K562 (cell line): ENCODE results near the gene HDLBP. TPM values are rescaled to one million over a fixed set of nuclear protein-coding genes. Genes with fewer than 3 reads are reported as not detected.

Experiments
- CBFA2T2 ChIP-seq: fragments of 450-650 bp; conservative IDR thresholded peaks from 2 replicates; pipeline ENCODE4 v1.6.1; 2017; ENCODE audit warnings: mild to moderate bottlenecking
- CCNT2 ChIP-seq: IDR thresholded peaks from 2 replicates; pipeline ENCODE4 v1.6.1; 2011; ENCODE audit warnings: borderline replicate concordance, low read depth, mild to moderate bottlenecking, moderate library complexity, mixed read lengths, low read length; ENCODE audit not compliant: insufficient read length; ENCODE audit errors: extremely low read depth
- ELF4 ChIP-seq: fragments of 450-650 bp; formaldehyde crosslinking; IDR thresholded peaks from 2 replicates; pipeline ENCODE4 v1.4.0; 2022; ENCODE audit warnings: missing genetic modification characterization
- KAT8 ChIP-seq: fragments of 450-650 bp; IDR thresholded peaks from 2 replicates; pipeline ENCODE4 v1.6.1; 2016; ENCODE audit warnings: low read depth, mild to moderate bottlenecking
- MCM2 ChIP-seq: fragments of 450-650 bp; IDR thresholded peaks from 2 replicates; pipeline ENCODE4 v1.6.1; 2017; ENCODE audit warnings: low read depth, mild to moderate bottlenecking
- NCOR1 ChIP-seq: fragments of 450-650 bp; IDR thresholded peaks from 2 replicates; pipeline ENCODE4 v1.6.1; 2016; ENCODE audit warnings: mild to moderate bottlenecking, moderate library complexity
- NFRKB ChIP-seq: fragments of 450-650 bp; IDR thresholded peaks from 2 replicates; pipeline ENCODE4 v1.6.1; 2016; ENCODE audit warnings: low read depth
- NONO ChIP-seq, 2 experiments: fragments of 200-400 bp in 1 of 2; fragments of 450-650 bp in 1 of 2; formaldehyde crosslinking in 1 of 2; IDR thresholded peaks; 2 replicates each; pipeline ENCODE4 v1.6.1; 2017; ENCODE audit warnings: low read depth in 2 of 2, mild to moderate bottlenecking in 2 of 2, moderate library complexity in 2 of 2, low read length in 1 of 2
- PURB ChIP-seq: sonication (generic); formaldehyde crosslinking; IDR thresholded peaks from 2 replicates; pipeline ENCODE4 v1.9.0; 2021; ENCODE audit warnings: low read depth, mild to moderate bottlenecking, missing genetic modification reagents
- RBM22 ChIP-seq: fragments of 200-400 bp; formaldehyde crosslinking; IDR thresholded peaks from 2 replicates; pipeline ENCODE4 v1.6.1; 2018; ENCODE audit warnings: low read length, low read depth; ENCODE audit not compliant: poor library complexity, severe bottlenecking
- RNF2 ChIP-seq: sonication (generic); IDR thresholded peaks from 2 replicates; pipeline ENCODE4 v1.6.1; 2016
- SRSF1 ChIP-seq: fragments of 200-400 bp; formaldehyde crosslinking; IDR thresholded peaks from 2 replicates; pipeline ENCODE4 v1.6.1; 2017; ENCODE audit warnings: mild to moderate bottlenecking, low read depth, low read length, moderate library complexity
- TARDBP ChIP-seq: fragments of 450-650 bp; IDR thresholded peaks from 2 replicates; pipeline ENCODE4 v1.6.1; 2016
- TOE1 ChIP-seq, 2 experiments: fragments of 450-650 bp in 1 of 2; sonication (generic) in 1 of 2; formaldehyde crosslinking in 1 of 2; IDR thresholded peaks; 2 replicates each; pipeline versions ENCODE4 v1.7.1 to v1.8.0; 2016 to 2022; ENCODE audit warnings: borderline replicate concordance in 2 of 2, mild to moderate bottlenecking in 2 of 2, antibody characterized with exemption in 1 of 2, inconsistent platforms in 1 of 2, low read depth in 1 of 2, missing genetic modification reagents in 1 of 2, moderate library complexity in 1 of 2
- ZNF263 ChIP-seq: sonication (generic); formaldehyde crosslinking; IDR thresholded peaks from 2 replicates; pipeline ENCODE4 v1.8.0; 2022; ENCODE audit warnings: mild to moderate bottlenecking, missing genetic modification reagents, borderline replicate concordance
- ZSCAN32 ChIP-seq: fragments of 450-650 bp; formaldehyde crosslinking; IDR thresholded peaks from 2 replicates; pipeline ENCODE4 v1.4.0; 2020; ENCODE audit warnings: mild to moderate bottlenecking, moderate library complexity
- polyA plus RNA-seq, 8 experiments: library from polyadenylated mRNA; depleted of rRNA in 4 of 8; stranded (reverse) in 5 of 8; unstranded in 3 of 8; fragments of >200 nt; fragmentation: Nextera tagmentation in 2 of 8; fragmentation: Illumina TruSeq in 1 of 8; extraction: Ambion mirVana in 2 of 8; extraction: Trizol in 1 of 8; gene quantifications; 2 replicates each; pipeline versions ENCODE4 v1.2.1 to v1.2.3, GENCODE V29; 2011 to 2014; ENCODE audit warnings: inconsistent platforms in 1 of 8, missing spikeins in 1 of 8
- total RNA-seq, 7 experiments: library from RNA; depleted of rRNA in 6 of 7; stranded (reverse); fragments of >200 nt in 6 of 7; fragmentation: Illumina TruSeq in 2 of 7; extraction: Trizol in 2 of 7; gene quantifications; 2 replicates each; pipeline versions ENCODE4 v1.2.1 to v1.2.3, GENCODE V29; 2011 to 2021; ENCODE audit warnings: low replicate concordance in 1 of 7
- TF ChIP-seq, protein P1 (sequence below), 3 experiments: fragments of 200-800 bp in 1 of 3; fragments of 250-450 bp in 1 of 3; fragments of 450-650 bp in 1 of 3; sonication (Bioruptor Pico) in 1 of 3; sonication (Bioruptor generic) in 1 of 3; formaldehyde crosslinking in 1 of 3; IDR thresholded peaks; 2 replicates each; pipeline versions ENCODE4 v1.6.1 to v1.8.0; 2016 to 2022; ENCODE audit warnings: mild to moderate bottlenecking in 2 of 3, missing genetic modification characterization in 2 of 3, missing compliant biosample characterization in 1 of 3, moderate library complexity in 1 of 3
- TF ChIP-seq, protein P2 (sequence below): sonication (generic); formaldehyde crosslinking; IDR thresholded peaks from 2 replicates; pipeline ENCODE4 v1.8.1; 2023; ENCODE audit warnings: mild to moderate bottlenecking, missing genetic modification reagents
- TF ChIP-seq, protein P3 (sequence below), 2 experiments: IDR thresholded peaks; 2 replicates each; pipeline ENCODE4 v1.6.1; 2011; ENCODE audit warnings: borderline replicate concordance in 1 of 2, control low read depth in 1 of 2, low read depth in 1 of 2, low read length in 1 of 2, mild to moderate bottlenecking in 1 of 2, mixed read lengths in 1 of 2, moderate library complexity in 1 of 2; ENCODE audit not compliant: insufficient read depth in 1 of 2, insufficient read length in 1 of 2, poor library complexity in 1 of 2, severe bottlenecking in 1 of 2; ENCODE audit errors: extremely low read depth in 1 of 2

Gene HDLBP
- total and polyA plus RNA-seq, 9 of the 15 experiments (the other 6 are each of a cell fraction or from before 2014, with no cell fraction given), result 24.4 to 378 (median 146) TPM

DNA sequence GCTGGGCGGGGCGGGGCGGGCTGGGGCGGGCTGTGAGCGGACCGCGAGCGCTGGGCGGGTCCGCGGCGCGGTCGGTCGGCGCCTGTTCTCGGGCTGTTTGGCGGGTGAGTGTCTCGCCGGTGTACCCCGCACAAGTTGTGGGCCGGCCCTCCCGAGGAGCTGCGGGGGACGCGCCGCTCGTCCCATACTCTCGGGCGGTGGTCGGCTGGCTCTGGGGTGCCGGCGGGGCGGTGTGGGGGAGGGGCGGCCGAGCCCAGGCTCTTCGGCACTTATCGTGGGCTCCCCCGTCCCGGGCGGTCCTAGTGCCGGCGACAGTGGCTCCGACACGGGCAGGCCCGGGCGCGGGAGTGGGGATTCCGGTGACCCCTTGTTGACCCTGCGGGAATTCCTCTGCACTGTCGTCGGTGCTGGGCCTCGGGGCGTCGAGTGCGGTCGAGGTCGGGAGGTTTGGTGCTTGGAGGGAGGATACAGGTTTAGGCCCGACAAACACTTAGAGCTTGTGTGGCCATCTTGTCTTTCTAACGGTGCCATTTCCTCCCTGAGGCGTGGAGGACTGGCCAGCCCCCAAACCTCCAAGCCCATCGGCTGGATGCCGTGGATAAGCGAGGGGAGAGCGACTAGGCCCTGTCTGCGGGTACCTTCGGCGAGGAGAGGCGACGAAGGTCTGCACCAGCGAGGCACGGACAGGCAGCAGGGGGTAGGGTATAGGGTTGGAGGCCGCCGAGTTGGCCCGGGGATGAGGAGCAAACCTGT lies 583 bp upstream of the HDLBP start, which contains the start of gene SEPTIN2 (continued):
- TF ChIP-seq, protein P1, sequence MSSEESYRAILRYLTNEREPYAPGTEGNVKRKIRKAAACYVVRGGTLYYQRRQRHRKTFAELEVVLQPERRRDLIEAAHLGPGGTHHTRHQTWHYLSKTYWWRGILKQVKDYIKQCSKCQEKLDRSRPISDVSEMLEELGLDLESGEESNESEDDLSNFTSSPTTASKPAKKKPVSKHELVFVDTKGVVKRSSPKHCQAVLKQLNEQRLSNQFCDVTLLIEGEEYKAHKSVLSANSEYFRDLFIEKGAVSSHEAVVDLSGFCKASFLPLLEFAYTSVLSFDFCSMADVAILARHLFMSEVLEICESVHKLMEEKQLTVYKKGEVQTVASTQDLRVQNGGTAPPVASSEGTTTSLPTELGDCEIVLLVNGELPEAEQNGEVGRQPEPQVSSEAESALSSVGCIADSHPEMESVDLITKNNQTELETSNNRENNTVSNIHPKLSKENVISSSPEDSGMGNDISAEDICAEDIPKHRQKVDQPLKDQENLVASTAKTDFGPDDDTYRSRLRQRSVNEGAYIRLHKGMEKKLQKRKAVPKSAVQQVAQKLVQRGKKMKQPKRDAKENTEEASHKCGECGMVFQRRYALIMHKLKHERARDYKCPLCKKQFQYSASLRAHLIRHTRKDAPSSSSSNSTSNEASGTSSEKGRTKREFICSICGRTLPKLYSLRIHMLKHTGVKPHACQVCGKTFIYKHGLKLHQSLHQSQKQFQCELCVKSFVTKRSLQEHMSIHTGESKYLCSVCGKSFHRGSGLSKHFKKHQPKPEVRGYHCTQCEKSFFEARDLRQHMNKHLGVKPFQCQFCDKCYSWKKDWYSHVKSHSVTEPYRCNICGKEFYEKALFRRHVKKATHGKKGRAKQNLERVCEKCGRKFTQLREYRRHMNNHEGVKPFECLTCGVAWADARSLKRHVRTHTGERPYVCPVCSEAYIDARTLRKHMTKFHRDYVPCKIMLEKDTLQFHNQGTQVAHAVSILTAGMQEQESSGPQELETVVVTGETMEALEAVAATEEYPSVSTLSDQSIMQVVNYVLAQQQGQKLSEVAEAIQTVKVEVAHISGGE (CRISPR knock-in tag; IDR thresholded peaks at IDR 0.05), result no peak
- TF ChIP-seq PURB (CRISPR knock-in tag) (no peak), NCOR1 (peak; percentile 31; the same call in 1 of the 2 replicates), CBFA2T2 (no peak), RBM22 (peak; percentile 42), NFRKB (peak; percentile 43; the same call in 1 of the 2 replicates), KAT8 (no peak), TARDBP (no peak), NONO (IDR thresholded peaks at IDR 0.05; ENCODE audit: low read depth in 2 of 2, low read length in 1 of 2) (peak in 1 of 2 experiments; percentile 53; a peak in 1 of 4 replicates), RNF2 (no peak), ZNF263 (CRISPR knock-in tag) (no peak; the same call in 1 of the 2 replicates), CCNT2 (peak; percentile 48), ELF4 (no peak), SRSF1 (no peak), ZSCAN32 (no peak), MCM2 (no peak), TOE1 (IDR thresholded peaks at IDR 0.05; ENCODE audit: borderline replicate concordance) (peak; percentile 42), TOE1 (CRISPR knock-in tag; IDR thresholded peaks at IDR 0.05; ENCODE audit: borderline replicate concordance, low read depth) (no peak)
- TF ChIP-seq, protein P2, sequence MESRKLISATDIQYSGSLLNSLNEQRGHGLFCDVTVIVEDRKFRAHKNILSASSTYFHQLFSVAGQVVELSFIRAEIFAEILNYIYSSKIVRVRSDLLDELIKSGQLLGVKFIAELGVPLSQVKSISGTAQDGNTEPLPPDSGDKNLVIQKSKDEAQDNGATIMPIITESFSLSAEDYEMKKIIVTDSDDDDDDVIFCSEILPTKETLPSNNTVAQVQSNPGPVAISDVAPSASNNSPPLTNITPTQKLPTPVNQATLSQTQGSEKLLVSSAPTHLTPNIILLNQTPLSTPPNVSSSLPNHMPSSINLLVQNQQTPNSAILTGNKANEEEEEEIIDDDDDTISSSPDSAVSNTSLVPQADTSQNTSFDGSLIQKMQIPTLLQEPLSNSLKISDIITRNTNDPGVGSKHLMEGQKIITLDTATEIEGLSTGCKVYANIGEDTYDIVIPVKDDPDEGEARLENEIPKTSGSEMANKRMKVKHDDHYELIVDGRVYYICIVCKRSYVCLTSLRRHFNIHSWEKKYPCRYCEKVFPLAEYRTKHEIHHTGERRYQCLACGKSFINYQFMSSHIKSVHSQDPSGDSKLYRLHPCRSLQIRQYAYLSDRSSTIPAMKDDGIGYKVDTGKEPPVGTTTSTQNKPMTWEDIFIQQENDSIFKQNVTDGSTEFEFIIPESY (CRISPR knock-in tag), result 0 out of 2 replicates have a peak, but pooled peaks have one; percentile 35
- TF ChIP-seq, protein P3, sequence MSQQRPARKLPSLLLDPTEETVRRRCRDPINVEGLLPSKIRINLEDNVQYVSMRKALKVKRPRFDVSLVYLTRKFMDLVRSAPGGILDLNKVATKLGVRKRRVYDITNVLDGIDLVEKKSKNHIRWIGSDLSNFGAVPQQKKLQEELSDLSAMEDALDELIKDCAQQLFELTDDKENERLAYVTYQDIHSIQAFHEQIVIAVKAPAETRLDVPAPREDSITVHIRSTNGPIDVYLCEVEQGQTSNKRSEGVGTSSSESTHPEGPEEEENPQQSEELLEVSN (IDR thresholded peaks at IDR 0.05; ENCODE audit: borderline replicate concordance in 1 of 2, extremely low read depth in 1 of 2, insufficient read depth in 1 of 2, insufficient read length in 1 of 2, low read depth in 1 of 2, low read length in 1 of 2, poor library complexity in 1 of 2, severe bottlenecking in 1 of 2), result peak; percentile 41
